Breast epithelium (tissue), 4 donors: ENCODE data around the gene NDUFAB1. TPM values are rescaled to one million over a fixed set of nuclear protein-coding genes. Genes with fewer than 3 reads are reported as not detected.

Experiments used
- DNase-seq, 2 donors: peaks; one replicate each; pipeline ENCODE4 v3.0.0-alpha.2; 2019; ENCODE audit warnings: low spot score in 2 of 2
- H3K27ac ChIP-seq, 2 donors: fragments of 200-600 bp; sonication (generic) in 1 of 2; one replicate each; pipeline ENCODE4 v1.5.1; 2016 to 2019; ENCODE audit warnings: mild to moderate bottlenecking in 1 of 2
- H3K27me3 ChIP-seq, 2 donors: fragments of 200-600 bp; sonication (generic) in 1 of 2; one replicate each; pipeline versions ENCODE4 v1.5.1 to v1.6.0; 2017 to 2019; ENCODE audit warnings: control low read depth in 1 of 2, mild to moderate bottlenecking in 1 of 2
- H3K36me3 ChIP-seq: fragments of 200-600 bp; one replicate; pipeline ENCODE4 v1.5.1; 2019
- H3K4me1 ChIP-seq, 2 donors: fragments of 200-600 bp; sonication (generic); one replicate each; pipeline ENCODE4 v1.5.1; 2016 to 2019; ENCODE audit warnings: control low read depth in 1 of 2
- H3K4me3 ChIP-seq, 3 donors: fragments of 200-600 bp; sonication (generic); 1 replicate in 2 of 3; 2 replicates in 1 of 3; pipeline ENCODE4 v1.5.1; 2016 to 2019; ENCODE audit warnings: mild to moderate bottlenecking in 3 of 3, moderate library complexity in 2 of 3
- H3K9me3 ChIP-seq, 2 donors: fragments of 200-600 bp; sonication (generic) in 1 of 2; one replicate each; pipeline ENCODE4 v1.5.1; 2016 to 2019; ENCODE audit warnings: control low read depth in 1 of 2
- CTCF ChIP-seq, 3 donors: fragments of 450-650 bp; IDR thresholded peaks; one replicate each; pipeline ENCODE4 v1.5.1; 2016 to 2017; ENCODE audit warnings: antibody characterized with exemption in 3 of 3, mild to moderate bottlenecking in 3 of 3, moderate library complexity in 3 of 3
- POLR2A ChIP-seq: fragments of 450-650 bp; IDR thresholded peaks from one replicate; pipeline ENCODE4 v1.6.1; 2016; ENCODE audit warnings: antibody characterized with exemption, mild to moderate bottlenecking, moderate library complexity
- POLR2AphosphoS5 ChIP-seq, 3 donors: sonication (generic); formaldehyde crosslinking; IDR thresholded peaks; one replicate each; pipeline ENCODE4 v1.6.1; 2017; ENCODE audit warnings: antibody characterized with exemption in 3 of 3
- intact Hi-C: fragments of 100-400 bp; cut with DNase I; formaldehyde crosslinking; loops from one replicate; pipeline ENCODE4 v1.15.1; 2023; ENCODE audit warnings: low total_unique reads
- total RNA-seq, 3 donors: library from RNA; depleted of rRNA; stranded (reverse); fragments of >200 nt; gene quantifications; one replicate each; pipeline ENCODE4 v1.1.0, GENCODE V29; 2016

Gene NDUFAB1
- total RNA-seq, result 10 to 100 TPM; 59.4 to 75.1 (median 64.6) TPM

DNA sequence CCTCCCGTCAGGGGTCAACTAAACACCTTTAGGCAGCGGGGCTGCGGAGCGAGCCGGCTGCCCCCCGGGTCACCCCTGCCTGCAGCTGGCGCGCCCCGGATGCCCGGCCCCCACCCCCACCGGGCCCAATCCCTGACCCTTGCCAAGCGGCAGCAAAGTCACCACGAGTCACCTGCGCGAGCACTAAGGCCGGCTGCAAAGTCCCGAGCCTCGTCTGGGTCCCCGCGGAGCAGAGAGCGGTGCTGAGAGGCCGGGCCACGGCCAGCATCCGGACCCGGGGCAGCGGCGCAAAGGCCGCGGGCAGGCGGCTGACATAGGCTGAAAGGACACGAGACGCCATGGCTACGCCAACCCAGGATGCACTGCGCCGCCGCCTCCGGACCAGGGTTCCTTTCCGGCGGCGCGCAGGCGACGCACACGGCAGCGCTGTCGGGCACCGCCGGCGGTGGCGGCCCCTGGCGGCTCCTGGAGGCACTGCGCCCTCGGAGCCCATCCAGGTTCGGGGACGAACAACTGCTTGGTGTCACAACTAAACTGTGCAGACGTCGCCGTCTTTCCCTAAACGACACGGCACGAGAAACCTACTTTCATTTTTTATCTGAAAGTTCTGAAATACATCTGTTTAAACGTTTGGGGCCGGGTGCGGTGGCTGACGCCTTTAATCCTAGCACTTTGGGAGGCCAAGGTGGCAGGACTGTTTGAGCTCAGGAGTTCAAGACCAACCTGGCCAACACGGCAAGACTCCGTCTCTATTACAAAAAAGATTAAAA is at the start of gene NDUFAB1:
NDUFAB1 (minus strand) TSS at position 366 of the 770 bp plus-strand sequence; CDS start at position 340, 26 bp downstream.
- peak; percentile 77 to 86 for DNase-seq
- TF ChIP-seq CTCF (IDR thresholded peaks at IDR 0.05) (peak; percentile 92 to 98 (median 95)), POLR2AphosphoS5 (IDR thresholded peaks at IDR 0.05) (peak; percentile 48 to 83 (median 64)), POLR2A (no peak)
- no peaks in the 10 kb centered on the region for H3K27me3 ChIP-seq
- peak within 1 kb of the TSS; percentile 96 to 100 (median 99) for H3K4me3 ChIP-seq
- H3K27ac ChIP-seq, result peak within 1 kb of the TSS; percentile 81 to 88
- peaks cover 4 to 9% of the 10 kb centered on the region in 2 donors for H3K4me1 ChIP-seq
- intact Hi-C loops, result no loop called here
- no peaks in the 10 kb centered on the region for H3K36me3 ChIP-seq
- no peaks in the 10 kb centered on the region for H3K9me3 ChIP-seq

DNA sequence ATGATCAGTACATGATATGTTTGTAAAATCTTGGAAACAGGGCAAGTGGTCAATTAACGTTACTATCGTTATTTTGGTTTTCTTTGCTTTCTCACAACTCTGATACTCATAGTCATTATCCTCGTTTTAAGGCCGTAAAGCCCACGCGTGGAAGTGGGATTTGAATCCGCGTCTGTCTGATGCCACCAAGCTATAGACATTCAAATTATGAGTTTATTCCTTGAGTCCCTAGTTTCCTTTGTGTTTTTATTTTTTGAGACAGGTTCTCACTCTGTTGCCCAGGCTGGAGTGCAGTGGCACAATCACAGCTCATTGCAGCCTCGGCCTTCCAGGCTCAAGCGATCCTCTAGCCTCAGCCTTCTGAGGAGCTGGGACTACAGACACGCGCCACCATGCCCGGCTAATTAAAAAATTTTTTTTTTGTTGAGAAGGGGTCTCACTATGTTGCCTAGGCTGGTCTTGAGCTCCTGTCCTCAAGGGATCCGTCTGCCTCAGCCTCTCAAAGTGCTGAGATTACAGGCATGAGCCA is 46.2 kb upstream of the NDUFAB1 start:
- H3K27ac ChIP-seq, result peak overlapping the region in 1 of 2 donors; percentile 87

GRCh38 chr16:23640931-23641765 is 45.0 kb upstream of the NDUFAB1 start, which contains the start of the genes DCTN5 and PALB2:
Gene DCTN5, plus strand, starts transcription at chr16:23641466. Its CDS starts 77 bp downstream, at chr16:23641543.
Gene PALB2, minus strand, starts transcription at chr16:23641310. Its CDS starts 153 bp downstream, at chr16:23641157.
- DNase-seq, result peak; percentile 87 to 88
- H3K36me3 ChIP-seq, result no peaks in the 10 kb centered on the region
- no peak for TF ChIP-seq CTCF (IDR thresholded peaks at IDR 0.05)
- peak in 2 of 3 donors; percentile 44 to 73 for TF ChIP-seq POLR2AphosphoS5 (IDR thresholded peaks at IDR 0.05)
- intact Hi-C loops, result no loop called here
- peak within 1 kb of the TSS; percentile 93 to 98 (median 95) for H3K4me3 ChIP-seq
- H3K27me3 ChIP-seq, result no peaks in the 10 kb centered on the region
- H3K4me1 ChIP-seq, result peaks cover 0 to 17% of the 10 kb centered on the region in 2 donors
- peak within 1 kb of the TSS; percentile 81 to 87 for H3K27ac ChIP-seq
- no peaks in the 10 kb centered on the region for H3K9me3 ChIP-seq

More for the DNA sequence above, 46.2 kb upstream of the NDUFAB1 start:
- H3K36me3 ChIP-seq, result no peaks in the 10 kb centered on the region
- H3K4me1 ChIP-seq, result peaks cover 0 to 17% of the 10 kb centered on the region in 2 donors
- TF ChIP-seq POLR2A (no peak), POLR2AphosphoS5 (IDR thresholded peaks at IDR 0.05) (no peak), CTCF (IDR thresholded peaks at IDR 0.05) (no peak)
- H3K27me3 ChIP-seq, result no peaks in the 10 kb centered on the region
- intact Hi-C loops, result no loop called here
- peak overlapping the region; percentile 93 to 98 (median 95) for H3K4me3 ChIP-seq
- H3K9me3 ChIP-seq, result no peaks in the 10 kb centered on the region
- DNase-seq, result no peak

DNA sequence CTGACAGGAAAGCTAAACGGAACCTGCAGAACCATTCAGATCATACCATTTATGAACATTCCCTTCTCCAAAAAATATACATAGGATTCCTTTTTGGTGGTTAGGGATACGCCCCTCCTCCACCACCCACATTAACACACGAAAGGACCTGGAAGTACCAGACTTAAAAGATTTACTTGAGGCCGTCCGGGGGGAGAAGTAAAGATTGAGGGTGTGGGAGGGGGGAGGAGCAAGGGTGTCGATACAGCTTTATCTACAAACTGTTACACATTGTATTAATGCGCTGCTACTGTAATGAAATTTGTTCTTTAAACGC is 44.5 kb upstream of the NDUFAB1 start:
- Histone ChIP-seq H3K4me1 (peaks cover 0 to 17% of the 10 kb centered on the region in 2 donors), H3K36me3 (no peaks in the 10 kb centered on the region), H3K27me3 (no peaks in the 10 kb centered on the region), H3K4me3 (peak overlapping the region; percentile 93 to 98 (median 95)), H3K9me3 (no peaks in the 10 kb centered on the region), H3K27ac (peak overlapping the region; percentile 81 to 87)
- intact Hi-C loops, result no loop called here
- TF ChIP-seq CTCF (IDR thresholded peaks at IDR 0.05) (no peak), POLR2AphosphoS5 (IDR thresholded peaks at IDR 0.05) (no peak), POLR2A (no peak)
- no peak for DNase-seq
